ENCODE data around the gene CACYBP. TPM values are rescaled to one million over a fixed set of nuclear protein-coding genes. Genes with fewer than 3 reads are reported as not detected.
A peak's percentile ranks its signal among the peaks of the same experiment; 100 is the strongest.

Gene CACYBP
- total RNA-seq, 1 experiment from 2014 or later, result 202 TPM

DNA sequence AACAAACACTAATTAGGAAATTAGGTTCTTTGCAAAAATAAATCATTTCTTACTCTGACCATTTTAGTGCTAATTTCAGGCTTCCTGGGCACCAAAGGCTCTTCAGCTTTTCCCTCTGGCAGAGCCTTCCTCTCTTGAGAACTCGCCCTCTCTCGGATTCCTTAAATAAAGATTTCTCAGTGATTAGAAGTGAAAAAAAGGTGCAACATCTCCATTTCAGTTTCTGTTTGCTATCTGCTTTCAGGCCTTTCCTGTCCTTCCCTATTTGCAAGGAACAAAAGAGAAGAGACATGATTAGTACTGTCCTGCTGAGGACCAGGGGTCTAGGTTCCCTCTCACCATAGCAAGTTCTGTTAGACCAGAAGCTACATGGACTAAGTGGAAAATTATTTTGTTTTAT is 27.8 kb upstream of the CACYBP start:
- no peak overlapping the region for H3K18ac ChIP-seq (ENCODE audit: insufficient read length, low read depth, low read length)
- no peak overlapping the region for H2BK20ac ChIP-seq (ENCODE audit: low read depth, low read length, poor library complexity, severe bottlenecking)
- no peaks in the 10 kb centered on the region for H3K9me3 ChIP-seq (ENCODE audit: control insufficient read depth, low read depth, low read length)
- H3K56ac ChIP-seq (ENCODE audit: insufficient read length, low read depth, low read length), result no peak overlapping the region
- H2AFZ ChIP-seq (ENCODE audit: low read length), result no peak overlapping the region
- no peaks in the 10 kb centered on the region for H3K9me3 Mint-ChIP-seq
- H3K4me2 ChIP-seq (ENCODE audit: insufficient read depth, insufficient read length, low read length), result no peak overlapping the region
- no peak overlapping the region for H2BK5ac ChIP-seq (ENCODE audit: insufficient read length, low read length)
- no peak overlapping the region for H3K9ac ChIP-seq (ENCODE audit: extremely low read depth, insufficient read length, low read length)
- peaks cover 3% of the 10 kb centered on the region for H3K79me1 ChIP-seq (ENCODE audit: insufficient read depth, low read depth, low read length, poor library complexity, severe bottlenecking)
- H3T11ph ChIP-seq (ENCODE audit: low read length), result no peak overlapping the region
- H4K5ac ChIP-seq (ENCODE audit: insufficient read length, low read depth, low read length), result no peak overlapping the region
- H3K27ac Mint-ChIP-seq, result peak overlapping the region; percentile 20 to 76 (median 59); a peak in 5 of 7 replicates
- no peak overlapping the region for H3K27ac ChIP-seq (ENCODE audit: insufficient read length, low read depth, low read length)
- peaks cover 32 to 76% (median 70%) of the 10 kb centered on the region in 3 experiments; a peak in 6 of 7 replicates for H3K36me3 Mint-ChIP-seq (ENCODE audit: insufficient read depth in 1 of 3, low read depth in 3 of 3)
- H3K4me1 ChIP-seq (ENCODE audit: insufficient read depth, low read length), result no peaks in the 10 kb centered on the region
- TF ChIP-seq, protein P1, sequence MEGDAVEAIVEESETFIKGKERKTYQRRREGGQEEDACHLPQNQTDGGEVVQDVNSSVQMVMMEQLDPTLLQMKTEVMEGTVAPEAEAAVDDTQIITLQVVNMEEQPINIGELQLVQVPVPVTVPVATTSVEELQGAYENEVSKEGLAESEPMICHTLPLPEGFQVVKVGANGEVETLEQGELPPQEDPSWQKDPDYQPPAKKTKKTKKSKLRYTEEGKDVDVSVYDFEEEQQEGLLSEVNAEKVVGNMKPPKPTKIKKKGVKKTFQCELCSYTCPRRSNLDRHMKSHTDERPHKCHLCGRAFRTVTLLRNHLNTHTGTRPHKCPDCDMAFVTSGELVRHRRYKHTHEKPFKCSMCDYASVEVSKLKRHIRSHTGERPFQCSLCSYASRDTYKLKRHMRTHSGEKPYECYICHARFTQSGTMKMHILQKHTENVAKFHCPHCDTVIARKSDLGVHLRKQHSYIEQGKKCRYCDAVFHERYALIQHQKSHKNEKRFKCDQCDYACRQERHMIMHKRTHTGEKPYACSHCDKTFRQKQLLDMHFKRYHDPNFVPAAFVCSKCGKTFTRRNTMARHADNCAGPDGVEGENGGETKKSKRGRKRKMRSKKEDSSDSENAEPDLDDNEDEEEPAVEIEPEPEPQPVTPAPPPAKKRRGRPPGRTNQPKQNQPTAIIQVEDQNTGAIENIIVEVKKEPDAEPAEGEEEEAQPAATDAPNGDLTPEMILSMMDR (conservative IDR thresholded peaks at IDR 0.05), result no peak
- no peaks in the 10 kb centered on the region for H4K20me1 ChIP-seq (ENCODE audit: control insufficient read depth, insufficient read depth, insufficient read length)
- H3K23me2 ChIP-seq (ENCODE audit: insufficient read length, low read depth, low read length, poor library complexity, severe bottlenecking), result no peaks in the 10 kb centered on the region
- H2BK15ac ChIP-seq (ENCODE audit: low read depth, low read length), result no peak overlapping the region
- no CpG with 5 or more reads among the region's 2 CpGs for WGBS (ENCODE audit: extremely low coverage, insufficient read length, low lambda C conversion rate)
- no peaks in the 10 kb centered on the region for H3K27me3 Mint-ChIP-seq (ENCODE audit: low read depth)
- DNase-seq, result no peak
- no peaks in the 10 kb centered on the region for H3K79me2 ChIP-seq (ENCODE audit: insufficient read depth, low read length)
- H3K23ac ChIP-seq (ENCODE audit: insufficient read length, low read depth, low read length), result no peak overlapping the region
- no peak overlapping the region for H2AK5ac ChIP-seq (ENCODE audit: insufficient read length, low read length)
- no peak overlapping the region for H2BK12ac ChIP-seq (ENCODE audit: insufficient read length, low read depth, low read length)
- H3K14ac ChIP-seq (ENCODE audit: insufficient read depth, low read length), result no peak overlapping the region
- no peak overlapping the region for H3K4ac ChIP-seq (ENCODE audit: low read depth, low read length)
- no peaks in the 10 kb centered on the region for H3K27me3 ChIP-seq (ENCODE audit: insufficient read depth, low read length)
- no peak overlapping the region for H2BK120ac ChIP-seq (ENCODE audit: low read depth, low read length, poor library complexity, severe bottlenecking)
- no peak overlapping the region for H3K4me3 Mint-ChIP-seq
- no peaks in the 10 kb centered on the region for H3K4me1 Mint-ChIP-seq
- no peak overlapping the region for H4K91ac ChIP-seq (ENCODE audit: insufficient read length, low read depth, low read length)
- no peak overlapping the region for H4K8ac ChIP-seq (replicated peaks; ENCODE audit: insufficient read length, low read depth, low read length)

Data from H9 (cell line).